NCI-H128 (cell line): Measurements from ENCODE around the gene PTPN4.
A peak's percentile ranks its signal among the peaks of the same experiment; 100 is the strongest.

Source experiments
- DNase-seq: peaks from one replicate; lab custom pipeline; 2025; ENCODE audit not compliant: unreplicated experiment; lab: John Stamatoyannopoulos, UW

The PTPN4 gene

GRCh38 chr2:119732601-119733164 lies 27.0 kb upstream of the PTPN4 start:
- DNase-seq = no peak

DNA sequence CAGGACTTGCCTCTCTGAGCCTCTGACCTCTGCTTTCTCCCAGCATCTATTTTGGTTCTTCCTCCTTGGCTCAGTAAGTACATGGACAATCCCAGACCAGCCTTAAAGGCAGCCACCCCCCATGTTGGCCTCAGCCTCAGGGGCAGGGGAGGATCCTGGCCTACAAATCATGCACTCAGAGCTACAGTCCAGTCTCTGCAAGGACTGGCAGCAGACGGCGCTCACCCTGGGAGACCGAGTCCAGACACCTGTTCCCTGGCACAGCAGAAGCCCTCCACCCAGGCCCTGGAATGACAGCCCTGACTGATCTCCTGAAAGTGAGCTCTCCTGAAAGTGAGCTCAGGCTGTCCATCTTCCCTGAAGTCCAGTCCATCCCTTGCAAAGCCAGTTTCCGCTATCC lies 25.7 kb upstream of the PTPN4 start:
- DNase-seq = no peak

DNA sequence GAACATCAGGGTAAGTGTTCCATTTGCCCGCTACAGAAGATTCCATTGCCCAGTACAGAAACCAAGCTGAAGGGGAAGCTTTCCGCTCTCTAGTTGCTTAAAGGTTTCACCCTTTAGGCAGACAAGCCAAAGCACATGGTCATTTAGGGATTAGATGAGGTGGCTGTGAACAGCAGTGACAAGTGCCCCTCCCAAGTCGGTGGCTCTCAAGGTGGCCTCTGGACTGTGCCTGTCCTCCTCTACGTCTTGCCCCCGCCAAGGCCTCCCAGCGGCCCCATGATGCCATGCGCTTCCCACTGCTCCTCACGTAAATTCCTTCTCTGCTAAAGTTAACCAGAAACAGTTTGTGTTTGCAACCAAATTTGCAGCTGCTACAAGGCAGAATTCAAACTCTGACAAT lies 24.2 kb upstream of the PTPN4 start:
- no peak for DNase-seq

DNA sequence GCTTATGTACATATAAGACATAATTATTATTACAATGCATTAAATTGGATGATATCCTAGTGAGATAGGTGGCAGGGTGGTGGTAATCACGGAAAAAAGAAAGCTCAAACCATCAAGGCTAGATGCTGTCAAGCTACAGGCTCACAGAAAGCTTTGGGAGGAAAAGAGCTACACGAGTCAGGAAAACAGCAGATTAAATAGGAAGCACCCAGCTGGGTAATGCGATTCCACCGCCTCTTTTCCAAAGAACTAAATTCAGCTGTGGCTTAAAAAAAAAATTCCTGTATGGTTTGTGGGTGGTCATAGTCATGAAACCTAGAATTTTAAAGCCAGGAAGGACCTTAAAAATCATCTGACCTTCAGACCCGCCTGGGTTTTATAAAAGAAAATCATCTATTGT lies 23.7 kb upstream of the PTPN4 start:
- no peak for DNase-seq

DNA sequence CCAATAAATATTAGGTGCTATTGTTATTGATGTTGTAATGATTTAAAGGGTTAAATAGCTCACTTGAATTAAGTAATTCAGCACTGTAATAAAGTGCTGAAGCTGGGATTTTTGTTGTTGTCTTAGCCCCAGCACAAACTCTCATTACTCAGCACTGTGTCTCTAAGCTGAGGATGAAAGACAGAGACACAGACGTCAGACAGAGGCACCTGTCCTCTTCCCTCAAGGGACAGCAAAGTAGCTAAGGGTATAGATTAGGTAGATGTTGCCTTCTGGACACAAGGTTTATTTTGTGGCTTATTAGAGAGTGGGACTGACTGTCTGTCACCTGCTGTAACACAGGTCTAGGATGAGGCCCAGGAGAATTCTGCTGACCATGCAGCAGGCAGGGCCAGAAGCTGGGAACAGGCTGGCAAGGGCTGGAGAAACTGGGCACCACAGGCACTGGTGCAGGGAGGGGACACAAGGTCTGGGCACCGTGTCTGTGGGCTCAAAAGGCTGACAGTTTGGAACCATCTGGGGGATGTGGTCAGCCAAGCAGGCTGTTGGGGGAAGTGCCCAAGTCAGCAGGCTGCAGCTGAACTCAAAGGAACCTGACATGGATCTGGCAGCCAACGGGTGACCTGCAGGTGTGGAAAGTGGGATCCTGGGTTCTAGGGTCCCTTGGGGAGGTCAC lies 20.0 kb upstream of the PTPN4 start:
- no peak for DNase-seq

DNA sequence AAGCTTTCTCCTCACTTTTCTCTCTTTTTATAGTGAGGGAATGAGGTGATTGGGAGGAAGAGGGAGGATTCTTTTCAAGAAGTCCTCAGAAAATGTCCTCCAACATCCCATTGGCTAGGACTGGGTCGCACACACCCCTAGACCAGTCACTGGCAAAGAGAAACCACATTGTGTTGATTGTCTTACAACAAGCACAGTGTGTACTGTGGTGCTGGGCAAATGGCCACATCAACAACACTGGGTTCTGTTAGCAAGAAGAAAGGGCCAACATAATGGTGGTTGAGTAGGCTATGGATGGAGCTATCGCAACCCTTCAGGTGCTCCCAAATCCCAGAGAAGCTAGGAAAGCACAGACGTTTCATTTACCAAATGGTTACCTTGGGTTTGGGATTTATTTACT lies 18.7 kb upstream of the PTPN4 start:
- no peak for DNase-seq

DNA sequence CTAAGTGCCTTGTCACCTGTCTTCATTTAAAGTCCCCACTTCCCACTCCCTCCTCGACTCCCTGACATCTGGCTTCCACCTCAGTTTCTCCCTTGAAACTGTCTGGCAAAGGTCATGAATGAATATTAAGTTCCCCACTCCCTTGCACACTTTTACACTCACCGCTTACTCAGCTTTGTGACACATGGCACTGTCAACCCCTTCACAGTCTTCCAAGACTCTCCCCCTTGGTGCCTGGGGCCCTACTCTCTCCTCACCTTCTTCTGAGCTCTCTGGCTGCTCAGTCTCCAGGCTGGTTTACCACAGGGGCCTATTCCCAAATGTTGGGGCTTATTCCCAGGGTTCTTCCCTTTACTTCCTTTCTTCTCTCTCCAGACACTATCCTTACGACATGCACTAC lies 17.9 kb upstream of the PTPN4 start:
- no peak for DNase-seq

- DNase-seq = peak; percentile 19
These were observed 15.3 kb upstream of the PTPN4 start for GRCh38 chr2:119744335-119744939.

- DNase-seq = no peak
These were observed 14.2 kb upstream of the PTPN4 start for GRCh38 chr2:119745566-119745965.

DNA sequence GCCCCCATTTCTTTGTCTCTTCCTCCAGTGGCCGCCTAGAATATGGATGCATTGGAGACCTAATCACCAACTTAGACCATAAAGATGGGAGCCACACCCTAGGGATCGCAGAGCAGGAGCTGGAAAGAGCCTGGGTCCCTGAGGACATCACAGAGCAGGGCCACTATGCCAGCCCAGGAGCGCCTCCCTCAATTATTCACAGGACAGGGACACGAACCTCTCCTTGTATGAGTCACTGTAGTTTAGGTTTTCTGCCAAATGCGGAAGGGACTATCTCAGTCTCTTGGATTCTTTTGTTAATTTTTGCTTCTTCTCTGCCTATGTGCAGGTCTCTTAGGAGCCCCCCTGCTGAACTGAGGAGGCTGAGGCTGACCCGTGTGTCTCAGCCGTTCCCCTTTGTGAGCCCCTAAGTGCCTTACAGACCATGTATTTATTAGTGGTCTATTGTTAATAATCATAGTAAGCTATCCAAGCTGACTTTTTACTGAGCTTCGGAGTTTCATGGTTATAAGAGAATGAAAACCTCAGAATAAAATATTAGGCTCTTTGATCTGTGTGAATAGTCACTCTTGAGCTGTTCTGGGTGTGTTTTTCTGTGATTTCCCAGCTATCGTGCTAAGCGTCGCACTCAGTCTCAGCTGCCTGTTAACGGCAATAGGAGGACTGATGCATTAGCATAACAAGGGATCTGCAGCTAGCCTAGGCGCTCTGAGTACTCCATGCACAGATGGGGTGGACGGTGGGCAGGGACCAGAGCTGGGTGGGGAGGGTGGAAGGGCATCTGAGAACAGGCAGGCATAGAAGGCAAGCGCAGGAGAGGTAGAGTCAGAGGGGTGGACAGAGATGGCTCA lies 12.7 kb upstream of the PTPN4 start:
- DNase-seq = no peak

GRCh38 chr2:119748135-119748534 lies 11.6 kb upstream of the PTPN4 start:
- no peak for DNase-seq

DNA sequence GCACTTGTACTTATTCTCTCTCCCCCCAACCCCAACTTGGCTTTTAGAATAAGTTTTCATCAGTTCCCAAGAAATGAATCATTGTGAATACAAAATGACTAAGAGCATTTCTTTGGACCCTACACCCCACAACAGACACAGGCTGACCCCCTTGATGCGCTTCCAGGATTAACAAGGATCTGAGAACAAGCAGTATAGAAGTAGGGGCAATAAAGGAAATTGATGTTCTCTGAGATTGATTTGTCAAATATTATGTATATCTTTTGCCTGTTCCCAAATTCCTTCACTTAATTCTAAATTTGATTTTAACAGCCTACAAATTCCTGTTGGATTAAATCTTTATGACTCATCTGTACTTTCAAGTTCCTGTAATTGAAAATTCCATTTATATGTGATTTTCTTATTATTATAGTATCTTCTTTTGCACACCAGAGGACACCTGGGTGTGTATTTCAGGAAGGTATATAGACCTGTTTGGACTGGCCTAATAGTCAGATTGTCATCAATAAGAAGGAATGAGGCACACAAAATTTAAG lies 10.2 kb upstream of the PTPN4 start:
- DNase-seq = no peak

- no peak for DNase-seq
These were observed 8.0 kb upstream of the PTPN4 start for GRCh38 chr2:119751706-119752105.

DNA sequence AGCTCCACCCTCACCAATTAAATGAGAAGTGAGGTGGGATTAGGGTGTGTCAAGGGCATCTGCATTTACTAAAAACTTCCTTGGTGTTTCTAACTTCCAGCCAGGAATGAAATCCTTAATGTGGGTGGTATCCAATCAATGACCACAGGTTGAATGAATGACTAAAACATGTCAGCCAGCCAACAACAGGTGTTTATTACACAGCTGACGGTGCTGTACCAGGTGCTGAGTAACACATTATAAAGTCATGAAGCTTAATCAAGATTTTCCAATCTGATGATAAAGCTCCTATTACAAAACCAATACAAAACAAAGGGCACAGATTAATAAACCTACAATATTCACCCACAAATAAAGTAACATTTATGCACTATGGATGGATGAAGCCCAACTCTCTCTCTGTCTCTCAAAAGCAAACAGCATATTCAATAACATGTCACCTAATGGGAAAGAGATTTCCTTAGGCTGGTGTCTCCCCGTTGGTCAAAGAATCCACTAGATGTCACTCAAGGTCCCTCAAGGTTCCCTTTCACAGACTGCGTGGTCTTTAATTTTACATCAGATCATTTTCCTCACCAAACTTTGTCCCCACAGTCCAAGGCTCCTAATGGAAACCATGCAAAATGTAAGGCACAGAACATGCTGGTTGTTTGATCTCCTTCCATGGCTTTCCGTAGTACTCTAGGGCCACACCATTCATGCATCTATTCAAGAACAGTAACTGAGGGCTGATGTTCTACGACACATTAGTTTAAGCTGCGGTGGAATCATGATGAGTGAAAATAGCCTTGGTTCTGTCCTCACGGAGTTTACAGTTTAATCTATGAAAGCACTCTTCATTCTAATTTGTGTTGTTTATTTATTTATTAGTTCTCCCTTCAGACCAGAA lies 6.4 kb upstream of the PTPN4 start:
- no peak for DNase-seq

DNA sequence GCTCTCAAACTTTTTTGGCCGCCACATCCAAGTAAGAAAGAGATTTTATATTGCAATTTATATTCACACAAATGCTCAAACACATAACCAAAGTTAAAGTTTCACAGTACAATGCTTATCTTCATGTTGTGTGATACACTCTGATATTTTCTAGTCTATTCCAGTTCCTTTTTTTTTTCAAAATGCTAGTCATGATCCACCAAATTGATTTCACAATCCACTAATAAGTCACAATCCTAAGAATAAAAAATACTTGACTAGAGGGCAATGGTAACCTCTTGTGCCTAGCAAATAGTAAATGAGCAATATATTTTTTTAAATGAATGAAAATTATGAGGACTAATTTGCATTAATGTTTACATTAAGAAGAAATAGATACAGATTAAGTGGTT lies 5.8 kb upstream of the PTPN4 start:
- DNase-seq = no peak

GRCh38 chr2:119755906-119756305 lies 3.8 kb upstream of the PTPN4 start:
- DNase-seq = no peak

DNA sequence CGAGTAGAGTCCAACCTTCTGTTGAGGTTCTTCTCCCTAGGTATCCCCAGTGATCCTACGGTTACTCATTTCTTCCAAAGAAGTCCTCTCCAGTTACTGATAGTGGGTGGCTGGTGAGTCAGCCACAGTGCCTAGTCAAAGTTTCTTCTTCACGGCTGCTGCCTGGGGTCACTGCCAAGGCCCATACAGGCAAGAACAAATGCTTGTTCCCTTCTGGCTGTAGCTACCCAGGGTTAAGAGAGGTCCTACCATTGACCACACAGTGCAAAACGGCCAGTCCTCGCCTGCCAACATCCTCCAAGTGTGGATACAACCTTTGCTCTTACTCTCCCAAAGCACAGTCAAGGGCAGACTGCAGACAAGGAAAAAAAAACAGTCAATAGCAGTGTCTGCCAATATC lies 2.9 kb upstream of the PTPN4 start:
- DNase-seq = no peak

GRCh38 chr2:119758881-119759450 lies 756 bp upstream of the PTPN4 start:
- DNase-seq = no peak

DNA sequence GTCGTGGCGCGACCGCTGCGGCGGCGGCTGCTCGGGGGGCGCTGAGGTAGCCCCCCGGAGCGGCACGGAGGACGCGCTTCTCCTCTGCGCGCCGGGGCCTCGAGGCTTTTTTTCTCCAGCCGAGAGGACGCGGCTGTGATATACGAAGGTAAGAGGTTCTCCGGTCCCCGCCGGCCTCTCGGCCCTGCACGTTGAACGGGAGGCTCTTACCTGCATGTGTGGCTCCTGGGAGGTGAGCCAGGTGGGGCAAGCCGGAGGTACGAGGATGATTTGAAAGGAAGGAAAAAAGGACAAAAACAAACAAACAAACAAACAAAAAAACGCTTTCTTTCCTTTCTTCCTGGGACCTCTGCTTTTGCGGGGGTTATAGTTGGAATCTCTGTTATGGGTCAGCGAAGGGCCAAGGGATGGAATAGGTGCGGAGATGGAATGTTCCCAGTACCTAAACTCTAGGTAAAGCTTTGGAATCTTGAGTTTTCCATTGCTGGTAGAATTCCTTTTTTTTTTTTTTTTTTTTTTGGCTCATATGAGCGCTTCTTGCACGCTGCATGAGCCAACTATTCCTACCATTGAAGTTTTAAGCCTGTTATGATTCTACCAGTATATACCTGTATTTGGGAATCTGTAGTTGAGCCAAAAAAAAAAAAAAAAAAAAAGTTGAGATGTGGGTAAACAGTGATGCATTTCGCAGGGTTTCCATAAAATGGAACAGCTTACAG lies 674 bp downstream of the PTPN4 start:
- no peak for DNase-seq

GRCh38 chr2:119760956-119761275 lies 1.2 kb downstream of the PTPN4 start:
- no peak for DNase-seq
